NCI-H2029 treated with DMSO at 0.1 percent for 48 hours (cell line): Measurements from ENCODE around the gene TMEM270.

Experiments
- DNase-seq: peaks from one replicate; lab custom pipeline; 2025; lab: John Stamatoyannopoulos, UW

TMEM270 gene, protein sequence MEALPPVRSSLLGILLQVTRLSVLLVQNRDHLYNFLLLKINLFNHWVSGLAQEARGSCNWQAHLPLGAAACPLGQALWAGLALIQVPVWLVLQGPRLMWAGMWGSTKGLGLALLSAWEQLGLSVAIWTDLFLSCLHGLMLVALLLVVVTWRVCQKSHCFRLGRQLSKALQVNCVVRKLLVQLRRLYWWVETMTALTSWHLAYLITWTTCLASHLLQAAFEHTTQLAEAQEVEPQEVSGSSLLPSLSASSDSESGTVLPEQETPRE

GRCh38 chr7:73860859-73861258, at the start of gene TMEM270:
TMEM270 (plus strand) TSS chr7:73861159; CDS start chr7:73861195, 36 bp downstream.
- no peak for DNase-seq

- peak; percentile 58 for DNase-seq
Measured at GRCh38 chr7:73811760-73812168, 49.2 kb upstream of the TMEM270 start.

DNA sequence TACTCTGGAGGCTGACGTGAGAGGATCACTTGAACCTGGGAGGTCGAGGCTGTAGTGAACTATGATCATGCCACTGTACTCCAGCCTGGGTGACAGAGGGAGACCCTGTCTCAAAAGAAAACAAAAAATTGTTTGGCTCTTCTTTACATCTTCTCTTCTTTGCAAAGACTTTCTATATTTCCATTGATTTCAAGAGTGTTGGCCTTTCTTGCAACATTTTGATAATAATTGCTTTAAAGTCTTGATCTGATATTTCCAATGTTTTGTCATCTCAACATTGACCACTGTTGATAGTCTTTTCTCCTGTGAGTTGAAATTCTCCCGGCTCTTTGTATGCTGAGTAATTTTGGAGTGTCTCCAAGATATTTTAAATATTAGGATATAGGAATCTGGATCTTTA, 48.0 kb upstream of the TMEM270 start:
- DNase-seq, result no peak

GRCh38 chr7:73815436-73815835, 45.5 kb upstream of the TMEM270 start:
- DNase-seq, result no peak

DNA sequence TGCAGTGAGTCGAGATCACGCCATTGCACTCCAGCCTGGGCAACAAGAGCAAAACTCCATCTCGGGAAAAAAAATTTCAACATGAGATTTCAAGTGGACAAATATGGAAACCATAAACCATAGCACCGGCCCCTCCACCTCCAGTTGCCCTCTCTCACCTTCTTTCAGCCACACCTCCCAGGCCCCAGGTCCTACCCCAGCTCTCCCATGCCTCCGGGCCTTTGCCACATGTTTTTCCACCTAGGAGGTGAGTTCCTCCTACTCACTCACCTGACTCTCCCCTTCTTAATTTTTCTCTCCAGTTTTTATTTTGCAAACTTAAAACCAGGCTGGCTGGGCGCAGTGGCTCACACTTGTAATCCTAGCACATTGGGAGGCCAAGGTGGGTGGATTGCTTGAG, 43.8 kb upstream of the TMEM270 start:
- no peak for DNase-seq

DNA sequence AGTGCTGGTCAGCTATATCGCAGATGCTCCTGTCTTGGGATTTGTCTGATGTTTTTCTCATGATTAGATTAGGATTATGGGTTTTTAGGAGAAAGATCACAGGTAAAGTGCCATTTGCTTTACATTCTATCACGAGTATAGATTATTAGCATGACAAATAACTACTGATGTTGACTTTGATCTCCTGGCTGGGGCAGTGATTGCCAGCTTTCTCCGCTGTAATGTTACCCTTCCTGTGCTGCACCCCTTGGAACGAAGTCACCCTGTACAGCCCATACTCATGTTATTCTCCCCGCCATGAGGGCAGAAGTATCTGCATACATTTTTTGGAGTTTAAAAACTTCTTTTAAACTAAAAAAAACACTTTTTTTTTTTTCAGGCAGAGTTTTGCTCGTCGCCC, 40.9 kb upstream of the TMEM270 start:
- DNase-seq, result no peak

GRCh38 chr7:73821597-73822285, 39.2 kb upstream of the TMEM270 start:
- DNase-seq, result peak; percentile 21

- DNase-seq, result peak; percentile 15
Measured at GRCh38 chr7:73822319-73823173, 38.4 kb upstream of the TMEM270 start.

DNA sequence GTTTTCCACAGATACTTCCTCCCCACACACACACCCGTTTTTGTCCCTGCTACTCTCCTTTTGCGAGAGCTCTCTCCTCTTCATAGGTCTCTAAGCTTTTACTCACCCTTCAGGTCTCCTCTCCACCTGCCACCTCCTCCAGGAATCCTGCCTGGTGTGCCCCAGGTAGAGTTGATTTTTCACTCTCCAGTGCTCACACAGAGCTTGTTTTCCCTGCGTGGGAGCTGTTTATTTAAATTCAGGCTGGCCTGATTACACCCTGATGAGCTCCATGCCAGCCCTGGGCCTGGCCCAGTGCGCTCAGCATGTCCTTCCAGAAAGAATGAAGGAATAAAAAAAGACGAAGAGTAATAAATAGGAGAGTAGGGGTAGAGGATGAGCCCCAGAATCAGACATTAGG, 37.7 kb upstream of the TMEM270 start:
- no peak for DNase-seq

DNA sequence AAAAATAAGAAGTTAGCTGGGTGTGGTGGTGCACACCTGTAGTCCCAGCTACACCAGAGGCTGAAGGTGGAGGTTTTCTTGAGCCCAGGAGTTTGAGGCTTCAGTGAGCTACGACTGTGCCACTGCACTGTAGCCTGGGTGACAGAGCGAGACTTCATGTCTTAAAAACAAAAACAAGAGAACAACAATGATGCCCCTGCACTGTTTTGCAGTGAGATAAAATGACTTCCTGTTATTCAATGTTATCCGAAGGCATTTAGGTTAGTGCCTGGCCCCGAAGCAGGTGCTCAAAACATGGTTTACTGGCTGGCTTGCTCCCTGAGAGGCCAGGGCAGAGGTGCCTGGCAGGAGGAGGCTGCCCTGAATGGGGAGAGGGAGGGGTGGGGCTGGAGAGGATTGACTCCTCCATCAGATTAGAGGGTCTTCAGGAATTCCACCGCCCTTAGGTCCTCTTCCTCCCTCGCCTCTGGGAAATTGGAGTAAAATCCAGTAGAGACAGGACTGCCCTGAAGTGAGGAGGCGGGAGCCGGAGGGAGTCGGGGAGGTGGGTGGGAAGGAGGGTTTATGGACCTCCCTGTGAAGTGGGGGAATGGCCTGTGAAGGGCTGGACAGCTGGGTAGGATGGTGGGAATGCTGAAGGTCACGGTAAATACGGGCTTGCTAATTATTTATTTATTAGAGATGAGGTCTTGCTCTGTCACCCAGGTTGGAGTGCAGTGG, 36.9 kb upstream of the TMEM270 start:
- DNase-seq, result no peak

- no peak for DNase-seq
Measured at GRCh38 chr7:73824986-73825385, 36.0 kb upstream of the TMEM270 start.

- DNase-seq, result peak; percentile 97
Measured at GRCh38 chr7:73827567-73828106, 33.3 kb upstream of the TMEM270 start.

GRCh38 chr7:73828107-73828803, 32.7 kb upstream of the TMEM270 start:
- DNase-seq, result peak; percentile 97

DNA sequence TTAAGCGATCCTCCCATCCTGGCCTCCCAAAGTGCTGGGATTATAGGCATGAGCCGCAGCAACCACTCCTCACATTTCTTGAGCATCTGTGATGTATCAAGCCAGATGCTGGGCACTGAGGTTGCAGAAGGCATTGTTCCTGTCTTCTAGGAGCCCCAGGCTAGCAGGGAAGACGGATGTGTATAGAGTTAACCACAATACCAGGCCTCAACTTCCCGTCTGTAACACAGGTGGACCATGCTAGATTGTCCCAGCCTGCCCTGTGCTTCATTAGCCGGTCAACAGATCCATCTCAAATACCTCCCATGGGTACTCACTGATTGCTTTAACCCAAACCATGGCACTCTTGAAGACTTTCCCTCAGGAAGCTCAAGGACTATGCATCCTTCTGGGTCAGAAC, 32.0 kb upstream of the TMEM270 start:
- no peak for DNase-seq

DNA sequence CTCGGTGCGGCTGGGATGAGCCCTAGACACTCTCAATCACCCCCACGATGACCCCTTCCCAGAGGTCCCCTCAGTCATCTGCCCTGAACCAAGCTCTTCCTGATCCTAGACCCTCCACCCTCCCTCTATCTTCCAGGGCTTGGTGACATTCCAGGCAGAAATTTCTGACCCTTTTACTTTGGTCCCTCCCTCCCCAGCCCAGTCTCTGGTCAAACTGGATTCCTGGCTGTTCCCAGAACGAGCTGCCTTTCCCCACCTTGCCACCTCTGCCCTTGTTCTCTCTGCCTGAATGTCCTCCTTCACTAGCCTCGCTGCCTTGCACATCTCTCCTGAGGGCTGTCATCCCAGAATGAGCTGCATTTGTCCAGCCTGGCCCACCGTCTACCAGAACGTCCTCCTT, 31.5 kb upstream of the TMEM270 start:
- no peak for DNase-seq

DNA sequence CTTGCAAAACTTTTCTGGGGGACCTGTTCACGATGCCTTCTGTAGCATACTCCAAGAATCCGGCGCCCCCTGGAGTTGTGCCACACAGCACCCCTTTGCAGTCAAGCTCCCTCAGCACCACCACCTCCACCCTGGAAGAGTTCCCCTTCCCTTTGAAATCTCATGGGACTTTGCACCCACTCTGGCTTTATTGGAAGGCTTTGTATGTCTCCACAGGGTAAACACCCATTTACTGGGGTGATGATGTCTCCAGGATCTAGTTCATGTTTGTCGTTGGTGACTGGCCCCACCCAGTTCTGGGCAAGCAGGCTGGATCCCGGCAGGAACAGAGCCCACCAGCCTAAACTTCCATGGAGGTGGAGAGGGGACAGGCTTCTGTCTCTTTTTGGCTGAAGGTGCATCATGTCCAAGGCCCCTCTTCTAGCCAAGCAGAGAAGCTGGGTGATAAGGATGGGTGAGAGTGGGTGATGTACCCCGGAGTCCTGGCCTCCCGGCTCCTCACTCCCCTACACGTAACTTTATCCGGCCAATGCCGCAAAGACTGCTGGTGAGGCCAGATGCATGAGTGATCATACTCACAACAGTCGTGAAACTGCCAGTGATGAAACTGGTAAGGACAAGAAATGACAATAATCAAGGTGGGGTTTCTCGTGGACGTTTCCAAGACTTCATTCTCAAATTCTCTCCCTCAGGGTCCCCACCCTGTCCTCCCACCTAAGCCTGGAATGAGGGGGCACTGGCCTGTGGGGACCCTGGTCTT, 30.9 kb upstream of the TMEM270 start:
- no peak for DNase-seq

GRCh38 chr7:73830681-73831583, 30.0 kb upstream of the TMEM270 start, which contains the start of gene CLDN4:
CLDN4 (plus strand) TSS chr7:73830996; CDS start chr7:73831202, 206 bp downstream.
- DNase-seq, result peak; percentile 82

- no peak for DNase-seq
Measured at GRCh38 chr7:73831584-73831833, 29.4 kb upstream of the TMEM270 start.

DNA sequence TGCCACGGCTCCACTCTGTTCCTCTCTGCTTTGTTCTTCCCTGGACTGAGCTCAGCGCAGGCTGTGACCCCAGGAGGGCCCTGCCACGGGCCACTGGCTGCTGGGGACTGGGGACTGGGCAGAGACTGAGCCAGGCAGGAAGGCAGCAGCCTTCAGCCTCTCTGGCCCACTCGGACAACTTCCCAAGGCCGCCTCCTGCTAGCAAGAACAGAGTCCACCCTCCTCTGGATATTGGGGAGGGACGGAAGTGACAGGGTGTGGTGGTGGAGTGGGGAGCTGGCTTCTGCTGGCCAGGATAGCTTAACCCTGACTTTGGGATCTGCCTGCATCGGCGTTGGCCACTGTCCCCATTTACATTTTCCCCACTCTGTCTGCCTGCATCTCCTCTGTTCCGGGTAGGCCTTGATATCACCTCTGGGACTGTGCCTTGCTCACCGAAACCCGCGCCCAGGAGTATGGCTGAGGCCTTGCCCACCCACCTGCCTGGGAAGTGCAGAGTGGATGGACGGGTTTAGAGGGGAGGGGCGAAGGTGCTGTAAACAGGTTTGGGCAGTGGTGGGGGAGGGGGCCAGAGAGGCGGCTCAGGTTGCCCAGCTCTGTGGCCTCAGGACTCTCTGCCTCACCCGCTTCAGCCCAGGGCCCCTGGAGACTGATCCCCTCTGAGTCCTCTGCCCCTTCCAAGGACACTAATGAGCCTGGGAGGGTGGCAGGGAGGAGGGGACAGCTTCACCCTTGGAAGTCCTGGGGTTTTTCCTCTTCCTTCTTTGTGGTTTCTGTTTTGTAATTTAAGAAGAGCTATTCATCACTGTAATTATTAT, 28.9 kb upstream of the TMEM270 start:
- peak; percentile 91 for DNase-seq
